HTERT RPE-1 (cell line): ENCODE measurements around the gene PTGDS.

ENCODE experiments used
- in situ Hi-C: fragments of 300-500 bp; cut with MboI; formaldehyde crosslinking; loops from 4 replicates; pipeline ENCODE4 v1.14.3; 2020; ENCODE audit warnings: low sequenced_read_pairs

Gene PTGDS

DNA sequence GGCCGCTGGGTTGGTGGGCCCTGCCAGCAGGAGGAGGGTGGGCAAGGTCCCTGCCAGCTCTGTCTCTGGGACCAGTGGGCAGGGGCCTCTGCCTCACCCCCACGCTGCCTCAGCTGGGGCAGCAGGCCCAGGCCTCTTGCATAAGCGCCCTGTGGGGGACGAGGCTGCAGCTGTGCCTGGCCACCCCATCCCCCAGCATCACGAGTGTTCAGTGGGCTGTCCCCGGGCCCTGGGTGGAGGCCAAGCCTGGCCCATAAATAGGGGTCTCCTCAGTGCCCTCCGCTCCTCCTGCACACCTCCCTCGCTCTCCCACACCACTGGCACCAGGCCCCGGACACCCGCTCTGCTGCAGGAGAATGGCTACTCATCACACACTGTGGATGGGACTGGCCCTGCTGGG lies at the start of gene PTGDS:
Gene PTGDS (plus strand): TSS at position 282 of the 400 bp plus-strand sequence. CDS start 75 bp downstream, at position 357.
- in situ Hi-C loops = no loop called here

DNA sequence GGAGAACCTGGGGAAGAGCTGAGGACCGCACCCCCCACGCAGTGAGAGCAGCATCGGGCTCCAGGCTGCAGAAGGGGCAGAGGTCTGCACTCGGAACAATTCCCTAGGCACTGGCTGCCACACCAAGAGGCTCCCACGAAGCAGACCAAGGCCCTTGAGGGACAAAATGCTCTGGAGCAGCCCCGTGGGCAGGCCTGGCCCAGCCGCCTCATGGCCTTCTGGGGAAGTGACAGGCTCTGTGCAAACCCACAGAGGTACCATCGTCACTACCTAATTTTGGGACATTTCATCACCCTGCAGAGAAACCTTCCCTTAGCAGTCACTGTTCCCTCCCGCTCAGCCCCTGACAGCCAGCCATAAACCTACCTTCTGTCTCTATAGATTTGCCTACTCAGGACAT lies 48.7 kb upstream of the PTGDS start:
- in situ Hi-C loops = no loop called here

DNA sequence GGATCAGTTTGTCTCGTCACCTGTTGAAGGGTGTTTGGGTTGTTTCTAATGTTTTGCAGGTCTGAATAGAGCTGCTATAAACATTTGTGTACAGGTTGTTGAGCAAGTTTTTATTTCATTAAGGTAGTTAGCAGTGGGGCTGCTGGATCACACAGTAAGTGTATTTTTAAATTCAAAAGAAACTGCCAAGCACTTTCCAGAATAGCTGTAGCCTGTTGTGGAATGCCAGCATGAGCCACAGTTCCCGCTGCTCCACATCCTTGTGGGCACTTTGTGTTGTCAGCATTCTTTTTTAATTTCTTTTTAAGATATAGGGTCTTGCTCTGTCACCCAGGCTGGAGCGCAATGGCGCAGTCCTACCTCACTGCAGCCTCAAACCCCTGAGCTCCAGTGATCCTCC lies 47.3 kb upstream of the PTGDS start:
- in situ Hi-C loops = no loop called here

DNA sequence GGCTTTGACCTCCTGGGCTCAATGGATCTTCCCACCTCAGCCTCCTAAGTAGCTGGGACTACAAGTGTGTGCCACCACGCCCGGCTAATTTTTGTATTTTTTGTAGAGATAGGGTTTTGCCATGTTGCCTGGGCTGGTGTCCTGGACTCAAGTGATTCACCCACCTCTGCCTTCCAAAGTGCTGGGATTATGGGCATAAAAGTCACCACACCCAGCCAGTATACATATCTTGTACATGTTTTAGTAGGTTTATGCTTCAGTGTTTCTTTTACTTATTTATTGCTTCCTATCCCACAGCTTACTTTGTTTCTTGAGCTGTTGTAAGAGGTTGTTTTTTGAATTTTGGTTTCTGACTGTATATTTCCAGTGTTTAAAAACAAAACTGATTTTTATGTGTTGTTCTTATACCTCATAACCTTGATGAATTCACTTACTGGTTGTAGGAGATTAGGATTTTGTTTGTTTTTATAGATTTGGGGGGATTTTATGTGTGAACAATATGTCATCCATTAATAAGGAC lies 45.6 kb upstream of the PTGDS start:
- in situ Hi-C loops = no loop called here

DNA sequence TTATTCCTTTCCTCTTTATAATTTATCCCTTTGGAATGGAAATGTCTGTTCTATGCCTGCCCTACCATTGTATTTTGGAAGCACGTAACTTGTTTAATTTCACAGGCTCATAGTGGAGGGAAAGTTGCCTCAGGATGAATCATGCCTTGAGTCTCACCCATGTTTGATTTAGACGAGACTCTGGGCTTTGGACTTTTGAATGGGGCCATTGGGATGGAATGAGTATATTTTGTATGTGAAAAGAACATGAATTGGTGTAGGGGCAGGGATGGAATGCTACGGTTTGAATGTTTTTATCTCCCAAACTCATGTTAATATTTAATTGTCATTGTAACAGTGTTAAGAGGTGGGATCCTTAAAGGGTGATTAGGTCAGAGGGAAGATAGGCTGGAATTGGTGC lies 43.0 kb upstream of the PTGDS start:
- in situ Hi-C loops = no loop called here

DNA sequence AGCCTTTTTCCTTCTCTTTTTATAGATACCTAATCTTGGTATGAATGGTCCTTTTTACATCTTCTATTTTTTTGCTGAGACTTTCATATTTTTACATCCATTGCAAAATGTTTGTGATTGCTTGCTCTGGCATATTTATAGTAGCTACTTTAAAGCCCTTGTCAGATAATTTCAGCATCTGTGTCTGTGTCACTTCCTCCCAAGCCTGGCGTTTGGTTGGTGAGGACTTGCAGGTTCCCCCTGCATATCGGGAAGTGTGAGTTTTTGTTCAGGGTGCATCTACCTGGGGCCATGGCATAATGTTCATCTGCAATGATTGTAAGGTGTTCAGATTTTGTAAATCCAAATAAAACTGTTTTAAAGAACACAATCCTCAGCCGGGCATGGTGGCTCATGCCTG lies 41.7 kb upstream of the PTGDS start:
- in situ Hi-C loops = no loop called here

DNA sequence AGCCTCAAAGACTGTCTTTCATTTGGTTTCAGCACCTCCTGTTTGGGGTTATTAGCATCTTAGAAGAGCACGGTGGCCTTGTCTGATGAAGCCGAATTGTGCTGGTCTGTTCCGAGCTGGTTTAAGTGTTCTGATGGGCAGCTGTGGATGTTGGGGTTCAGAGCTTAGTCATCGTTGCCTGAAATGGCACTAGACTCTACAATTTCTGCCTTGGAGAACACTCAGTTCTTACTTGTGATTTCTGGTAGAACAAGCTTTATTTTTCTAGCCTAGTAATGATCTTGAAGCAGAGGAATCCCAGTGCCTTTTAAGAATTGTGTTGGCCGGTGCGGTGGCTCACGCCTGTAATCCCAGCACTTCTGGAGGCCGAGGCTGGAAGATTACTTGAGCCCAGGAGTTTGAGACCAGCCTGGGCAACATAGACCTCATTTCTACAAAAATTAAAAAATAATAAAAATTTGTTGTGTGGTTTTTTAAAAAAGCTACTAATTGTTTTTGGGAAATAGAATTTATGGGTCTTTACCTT lies 40.6 kb upstream of the PTGDS start:
- in situ Hi-C loops = no loop called here

DNA sequence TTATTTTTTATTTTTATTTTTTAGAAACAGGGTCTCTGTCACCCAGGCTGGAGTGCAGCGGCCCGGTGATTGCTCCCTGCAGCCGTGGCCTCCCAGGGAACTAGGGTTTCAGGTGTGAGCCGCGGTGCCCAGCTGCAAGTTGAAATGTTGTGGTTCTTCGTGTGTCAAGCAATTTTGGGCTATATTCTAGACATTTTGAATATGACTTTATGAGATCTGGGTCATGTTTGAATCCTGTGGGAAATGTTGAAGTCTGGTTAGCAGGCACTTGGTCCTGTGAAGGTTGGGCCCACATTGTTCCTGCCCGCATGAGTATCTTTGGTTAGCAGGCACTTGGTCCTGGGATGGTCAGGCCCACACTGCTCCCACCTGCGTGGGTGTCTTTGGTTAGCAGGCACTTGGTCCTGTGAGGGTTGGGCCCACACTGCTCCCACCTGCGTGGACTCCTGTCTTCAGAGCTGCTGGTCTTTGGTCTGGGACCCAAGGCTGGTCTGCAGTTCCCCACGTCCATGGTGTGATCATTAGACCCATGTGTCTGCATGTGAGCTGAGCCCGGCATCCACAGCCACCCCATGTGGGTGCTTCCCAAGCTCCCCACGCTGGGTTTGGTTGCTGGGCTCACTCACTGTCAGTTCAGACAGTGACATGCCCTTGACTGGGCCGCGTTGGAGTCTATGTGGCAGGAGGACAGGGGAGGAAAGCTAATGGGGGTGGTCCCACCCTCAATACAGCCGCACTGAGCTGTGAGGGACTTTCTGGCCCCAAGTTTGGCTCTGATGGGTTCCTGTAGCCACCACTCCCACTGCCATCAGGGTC lies 39.9 kb upstream of the PTGDS start:
- in situ Hi-C loops = no loop called here

DNA sequence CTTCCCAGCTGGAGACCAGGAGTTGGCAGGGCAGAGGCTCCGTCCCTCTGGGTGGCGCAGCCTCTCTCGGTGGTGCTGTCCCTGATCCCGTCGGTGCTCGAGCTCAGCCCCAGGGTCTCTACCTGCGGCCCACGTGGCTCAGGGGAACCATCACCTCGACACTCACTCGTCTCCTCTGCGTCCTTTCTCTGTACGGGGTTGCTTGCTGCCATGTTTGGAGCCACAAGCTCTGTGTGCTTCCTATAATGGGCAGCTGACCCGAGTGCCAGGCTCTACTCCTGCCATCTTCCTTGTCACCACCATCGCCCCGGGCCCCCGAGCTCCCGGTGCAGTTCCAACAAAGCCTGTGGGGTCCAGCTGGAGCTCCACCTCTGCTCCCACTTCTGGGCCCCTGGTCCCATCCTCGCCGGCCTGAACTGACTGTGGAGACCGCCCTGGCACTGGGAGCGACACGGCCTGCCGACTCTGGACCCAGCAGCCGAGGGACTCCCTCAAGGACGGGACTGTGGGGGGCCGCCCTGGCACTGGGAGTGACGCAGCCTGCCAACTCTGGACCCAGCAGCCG lies 37.8 kb upstream of the PTGDS start:
- in situ Hi-C loops = no loop called here

DNA sequence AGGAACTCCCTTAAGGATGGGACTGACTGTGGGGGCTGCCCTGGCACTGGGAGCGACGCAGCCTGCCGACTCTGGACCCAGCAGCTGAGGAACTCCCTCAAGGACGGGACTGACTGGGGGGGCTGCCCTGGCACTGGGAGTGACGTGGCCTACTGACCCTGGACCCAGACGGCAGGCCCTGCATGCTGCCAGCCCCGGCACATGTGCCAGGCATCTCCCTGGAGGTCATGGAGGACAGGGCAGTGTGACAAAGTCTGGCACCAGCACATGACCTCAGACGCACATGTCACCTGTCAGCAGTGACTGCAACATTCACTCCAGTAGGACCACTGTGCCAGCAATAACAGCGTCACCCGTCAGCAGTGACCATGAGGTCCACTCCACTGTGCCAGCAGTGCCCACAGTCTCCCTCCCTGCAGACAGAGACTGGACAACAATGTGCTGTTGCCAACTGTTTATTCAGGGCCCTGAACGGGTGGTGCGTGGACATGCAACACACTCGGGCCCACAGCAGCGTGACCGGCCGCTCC lies 37.2 kb upstream of the PTGDS start:
- in situ Hi-C loops = no loop called here

DNA sequence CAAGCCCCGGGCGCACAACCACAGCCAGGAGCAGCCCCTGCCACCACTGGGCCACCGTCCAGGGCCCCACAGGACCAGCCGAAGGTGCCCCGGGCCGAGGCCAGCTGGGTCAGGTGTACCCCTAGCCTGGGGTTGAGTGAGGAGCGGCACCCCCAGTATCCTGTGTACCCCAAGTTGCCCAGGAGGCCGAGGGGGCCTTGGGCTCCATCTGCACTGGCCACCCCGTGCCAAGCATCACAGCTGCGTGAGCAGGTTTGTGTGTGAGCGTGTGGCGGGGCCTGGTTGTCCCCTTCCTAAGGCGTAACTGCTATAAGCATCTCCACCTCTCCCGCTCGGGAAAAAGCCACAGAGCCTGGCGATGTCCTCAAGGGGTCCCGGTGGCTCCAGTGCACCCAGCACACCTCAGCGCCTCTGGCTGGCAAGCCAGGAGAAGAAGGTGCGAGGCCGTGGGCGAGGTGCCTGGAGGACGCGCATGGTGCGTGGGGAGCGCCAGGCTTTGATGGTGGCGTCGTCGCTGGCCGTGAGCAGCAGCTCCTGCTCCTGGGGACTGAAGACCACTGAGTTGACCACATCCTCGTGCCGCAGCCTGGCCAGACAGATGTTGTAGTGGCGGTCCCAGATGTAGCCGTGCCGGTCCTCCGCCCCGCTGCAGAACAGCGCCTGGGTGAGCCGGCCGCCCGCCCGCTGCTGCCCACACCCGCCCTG lies 36.6 kb upstream of the PTGDS start:
- in situ Hi-C loops = no loop called here

DNA sequence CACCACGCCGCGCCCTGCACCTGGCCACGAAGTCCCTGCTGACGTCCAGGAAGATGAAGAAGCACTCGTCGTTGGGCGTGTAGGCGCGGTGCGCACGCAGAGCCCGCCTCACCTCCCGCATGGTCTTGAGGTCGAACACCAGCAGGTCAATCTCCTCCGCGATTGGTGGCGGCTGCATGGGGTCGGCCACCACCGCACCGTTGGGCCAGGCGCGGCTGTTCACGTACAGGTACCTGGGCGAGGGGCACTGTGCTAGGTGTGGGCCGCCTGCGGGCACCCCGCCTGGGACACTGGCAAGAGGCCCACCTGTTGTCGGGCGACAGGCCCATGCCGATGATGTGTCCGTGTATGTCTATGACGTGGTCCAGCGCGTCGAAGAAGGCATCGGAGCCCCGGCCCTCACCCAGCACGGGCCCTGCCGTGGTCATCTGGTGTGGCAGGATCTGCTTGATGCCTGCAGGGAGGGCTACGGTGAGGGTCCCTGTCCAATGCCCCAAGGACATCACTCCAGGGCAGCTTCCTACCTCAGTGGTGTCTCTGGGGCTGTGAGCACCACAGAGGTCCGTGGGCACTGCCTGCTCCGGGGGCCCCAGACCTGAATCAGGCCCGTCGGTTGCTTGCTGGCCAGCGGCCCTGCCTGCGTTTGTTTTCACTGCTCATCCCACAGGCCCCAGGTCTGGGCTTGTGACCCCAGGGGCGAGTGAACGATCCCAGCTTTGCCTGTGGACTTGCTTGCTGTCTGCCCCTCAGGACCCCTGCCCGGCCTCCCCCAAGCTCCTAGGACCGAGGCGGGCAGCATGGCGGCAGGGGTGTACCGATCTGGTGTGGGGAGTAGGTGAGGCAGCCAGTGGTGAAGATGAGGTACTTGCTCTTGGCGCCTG lies 35.8 kb upstream of the PTGDS start:
- in situ Hi-C loops = no loop called here

DNA sequence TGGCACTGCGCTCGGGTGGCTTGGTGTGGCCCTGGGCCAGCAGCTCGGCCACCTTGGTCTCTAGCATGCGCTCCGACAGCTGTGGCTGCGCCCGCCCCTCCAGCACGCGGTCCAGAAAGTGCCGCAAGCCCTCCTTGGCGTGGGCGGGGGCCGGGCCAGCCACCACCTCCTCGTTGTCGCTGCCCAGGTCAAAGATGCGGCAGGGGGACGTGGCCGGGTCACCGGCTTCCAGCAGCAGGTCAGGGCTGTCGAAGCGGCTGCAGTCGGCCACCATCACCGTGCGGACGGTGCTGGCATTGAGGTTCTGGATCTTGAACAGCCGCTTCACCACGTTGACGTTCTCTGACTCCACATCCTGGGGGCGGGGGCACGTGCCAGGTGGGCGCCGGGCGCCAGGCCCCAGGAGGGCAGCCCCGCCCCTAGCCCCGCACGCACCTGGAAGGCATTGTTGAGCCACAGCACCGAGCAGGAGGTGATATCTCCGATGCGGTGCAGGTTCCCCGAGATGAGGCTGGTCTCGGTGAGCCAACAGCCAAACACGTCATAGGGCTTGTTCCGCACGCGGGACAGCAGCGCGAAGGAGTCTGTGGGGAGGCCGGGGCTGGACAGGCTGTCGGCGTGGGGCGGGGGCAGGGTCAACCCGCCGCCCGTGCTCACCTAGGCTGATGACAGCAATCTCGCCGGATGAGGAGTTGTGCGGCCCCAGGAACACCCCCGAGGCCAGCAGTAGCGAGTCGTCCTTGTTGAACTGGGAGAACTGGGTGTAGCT lies 35.0 kb upstream of the PTGDS start:
- in situ Hi-C loops = no loop called here

DNA sequence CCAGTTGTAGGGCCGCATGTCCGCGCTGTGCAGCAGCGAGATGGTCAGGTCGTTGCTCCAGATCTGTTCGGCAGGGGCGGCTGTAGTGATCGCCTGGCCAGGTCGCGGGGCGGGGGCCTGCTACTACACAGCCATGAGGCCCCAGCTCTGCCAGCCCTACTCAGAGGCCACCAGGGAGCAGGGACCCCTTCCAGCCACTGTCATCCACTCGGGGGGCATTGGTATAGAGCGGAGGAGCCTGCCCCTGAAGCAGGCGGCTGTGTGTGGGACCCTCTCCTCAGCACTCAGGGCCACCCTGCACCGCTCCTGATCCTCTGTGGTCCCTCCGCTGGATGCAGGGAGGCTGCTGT lies 34.4 kb upstream of the PTGDS start:
- in situ Hi-C loops = no loop called here

DNA sequence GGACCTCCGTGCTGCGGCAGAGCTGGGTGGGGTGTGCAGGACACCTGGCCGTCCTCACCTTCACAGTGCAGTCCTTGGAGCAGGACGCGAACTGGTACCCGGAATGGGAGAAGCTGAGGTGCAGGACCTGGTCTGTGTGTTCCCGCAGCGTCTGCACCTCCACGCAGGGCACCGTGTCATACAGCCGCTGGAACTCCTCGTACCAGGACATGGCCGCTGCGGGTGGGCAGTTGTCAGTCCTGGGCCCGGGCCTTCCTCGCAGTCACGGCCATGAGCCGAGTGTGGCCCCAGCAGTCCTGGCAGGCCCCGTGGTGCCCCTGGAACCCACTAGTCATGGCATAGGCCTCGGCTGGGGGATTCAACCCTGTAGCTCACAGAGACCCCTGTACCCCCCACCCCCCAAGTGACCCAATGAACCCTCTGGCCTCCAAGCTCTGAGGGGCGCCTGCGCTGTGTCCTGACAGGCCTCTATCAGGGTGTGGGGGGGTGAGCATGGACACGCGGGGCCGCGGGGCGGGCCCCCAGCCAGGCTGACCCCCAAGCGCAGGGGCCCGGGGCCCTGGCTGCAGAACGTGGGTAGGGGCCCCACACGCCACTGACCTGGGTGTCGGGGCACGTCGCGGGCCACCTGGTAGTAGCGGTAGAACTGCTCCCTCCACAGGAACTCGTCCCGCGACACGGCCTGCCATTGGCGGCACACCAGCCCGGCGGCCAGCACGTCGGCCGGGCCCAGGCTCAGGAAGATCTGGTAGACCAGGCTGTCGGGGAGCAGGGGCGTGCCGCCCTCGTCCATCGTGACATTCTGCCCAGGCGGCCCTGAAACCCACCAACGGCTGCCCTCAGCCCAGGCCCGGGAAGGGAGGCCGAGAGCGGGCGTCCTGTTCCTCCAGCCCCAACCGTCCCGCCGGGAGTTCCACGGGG lies 33.8 kb upstream of the PTGDS start:
- in situ Hi-C loops = no loop called here

DNA sequence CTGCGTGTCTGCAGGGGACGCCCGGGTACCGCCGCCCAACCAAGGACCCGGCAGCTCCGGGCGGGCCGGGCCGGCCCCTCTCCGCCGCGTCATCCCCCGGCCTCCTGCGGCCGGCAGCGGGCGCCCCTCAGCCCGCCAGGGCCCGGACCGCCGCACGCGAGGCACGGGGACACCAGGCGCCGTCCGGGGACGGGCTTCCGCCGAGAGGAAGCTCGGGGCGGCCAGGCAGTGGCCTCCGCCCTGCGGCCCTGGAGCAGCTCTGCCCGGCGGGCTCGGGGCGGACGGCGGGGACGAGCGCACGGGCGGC lies 33.1 kb upstream of the PTGDS start:
- in situ Hi-C loops = no loop called here

DNA sequence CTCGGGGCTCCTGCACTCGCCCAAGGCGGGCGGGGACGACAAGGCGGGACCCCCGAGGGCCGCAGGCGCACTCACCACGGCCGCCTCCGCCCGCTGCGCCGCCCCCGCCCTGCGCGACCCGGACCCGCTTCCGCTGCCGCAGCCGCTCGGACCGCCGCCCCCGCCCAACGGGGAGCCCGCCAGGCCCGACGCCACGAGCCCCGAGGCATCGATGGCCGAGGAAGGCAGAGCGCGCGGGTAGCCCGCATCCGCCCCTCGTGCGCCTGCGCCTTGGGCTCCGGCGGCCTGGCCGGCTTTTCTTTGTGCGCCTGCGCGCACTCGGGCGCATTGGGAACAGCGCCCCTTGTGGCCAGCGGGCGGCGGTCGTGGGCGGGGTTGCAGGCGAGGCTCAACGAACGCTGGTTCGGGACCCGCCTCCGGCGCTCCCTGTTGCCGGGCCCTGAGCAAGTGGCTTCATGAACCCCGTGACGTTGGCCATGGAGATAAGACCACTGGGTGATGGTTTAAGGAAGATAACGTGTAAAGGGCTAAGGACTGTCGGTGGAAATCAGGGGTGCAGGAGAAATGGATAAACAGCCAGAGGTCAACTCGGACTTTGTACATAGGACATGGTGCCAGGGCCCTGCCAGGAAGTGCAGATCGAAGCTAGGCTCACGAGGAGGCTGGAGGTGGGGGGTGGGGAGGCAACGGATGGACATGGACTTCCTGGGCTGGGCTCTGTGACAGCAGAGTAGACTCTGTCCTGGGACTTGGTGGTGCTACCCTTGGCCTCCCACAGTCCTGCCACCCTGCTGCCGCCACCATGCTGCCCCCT lies 32.6 kb upstream of the PTGDS start, which contains the start of the genes C8G and FBXW5:
Gene C8G (plus strand): TSS at position 725 of the 814 bp plus-strand sequence. CDS start 78 bp downstream, at position 803.
Gene FBXW5 (minus strand): TSS at position 220 of the 814 bp plus-strand sequence. CDS start 655 bp downstream, outside the sequence.
- in situ Hi-C loops = no loop called here
